ENCODE measurements around the gene ADGRV1.

- TF ChIP-seq CTCF (IDR thresholded peaks at IDR 0.05; ENCODE audit: borderline replicate concordance, extremely low read depth, low read length, poor library complexity, severe bottlenecking) (no peak), EZH2 (IDR thresholded peaks at IDR 0.05; ENCODE audit: borderline replicate concordance, low read depth, low read length, severe bottlenecking) (no peak)
Measured at GRCh38 chr5:91119217-91119616, 560.6 kb downstream of the ADGRV1 start.

Measured in DND-41 (cell line).